ENCODE measurements around the gene TSPAN19.

TSPAN19 gene

GRCh38 chr12:85000729-85001128, 35.3 kb downstream of the TSPAN19 start:
- no peaks in the 10 kb centered on the region for H3K9me3 ChIP-seq
- no peaks in the 10 kb centered on the region for H3K36me3 ChIP-seq
- no peak for DNase-seq
- H3K27ac ChIP-seq = no peak overlapping the region
- TF ChIP-seq CTCF (IDR thresholded peaks at IDR 0.05) = no peak
- H3K27me3 ChIP-seq = peaks cover 0 to 2% of the 10 kb centered on the region in 2 donors
- intact Hi-C loops (cut with DNase I; ENCODE audit: low total_unique reads) = no loop called here
- H3K4me1 ChIP-seq = no peaks in the 10 kb centered on the region
- H3K4me3 ChIP-seq = no peak overlapping the region

- TF ChIP-seq CTCF (IDR thresholded peaks at IDR 0.05) = no peak
- intact Hi-C loops (cut with DNase I; ENCODE audit: low total_unique reads) = no loop called here
Measured at GRCh38 chr12:84998341-84998740, 37.7 kb downstream of the TSPAN19 start.

GRCh38 chr12:84996759-84997158, 39.3 kb downstream of the TSPAN19 start:
- intact Hi-C loops (cut with DNase I; ENCODE audit: low total_unique reads) = no loop called here
- TF ChIP-seq CTCF (IDR thresholded peaks at IDR 0.05) = no peak
- Histone ChIP-seq H3K36me3 (no peaks in the 10 kb centered on the region), H3K4me1 (no peaks in the 10 kb centered on the region), H3K27ac (no peak overlapping the region), H3K27me3 (no peaks in the 10 kb centered on the region), H3K9me3 (no peaks in the 10 kb centered on the region), H3K4me3 (no peak overlapping the region)
- no peak for DNase-seq

More at GRCh38 chr12:84998341-84998740, 37.7 kb downstream of the TSPAN19 start:
- no peaks in the 10 kb centered on the region for H3K27me3 ChIP-seq
- no peak overlapping the region for H3K27ac ChIP-seq
- no peak for DNase-seq
- no peaks in the 10 kb centered on the region for H3K4me1 ChIP-seq
- H3K9me3 ChIP-seq = no peaks in the 10 kb centered on the region
- no peak overlapping the region for H3K4me3 ChIP-seq
- no peaks in the 10 kb centered on the region for H3K36me3 ChIP-seq

DNA sequence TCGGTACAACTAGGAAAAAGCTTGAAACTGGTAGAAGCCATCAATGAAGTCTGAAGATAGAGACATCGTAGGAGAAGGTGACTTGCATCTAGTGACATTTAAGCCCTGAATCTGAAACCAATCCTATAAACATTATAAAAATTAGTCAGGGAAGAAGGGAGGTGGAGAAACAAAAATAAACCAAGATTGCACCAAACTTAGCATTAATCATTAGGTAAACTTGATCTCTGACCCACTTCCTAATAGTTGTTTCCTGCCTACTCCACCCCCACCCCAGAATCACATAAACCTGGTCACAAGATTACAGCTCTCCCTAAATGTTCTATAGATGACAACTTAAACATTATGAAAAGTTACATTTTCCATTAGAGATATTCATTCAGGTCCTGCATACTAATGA, 40.4 kb downstream of the TSPAN19 start:
- H3K27ac ChIP-seq = no peak overlapping the region
- TF ChIP-seq CTCF (IDR thresholded peaks at IDR 0.05) = no peak

GRCh38 chr12:84994426-84994825, 41.7 kb downstream of the TSPAN19 start:
- no peaks in the 10 kb centered on the region for H3K9me3 ChIP-seq
- TF ChIP-seq CTCF (IDR thresholded peaks at IDR 0.05) = no peak
- no peaks in the 10 kb centered on the region for H3K36me3 ChIP-seq
- H3K27ac ChIP-seq = no peak overlapping the region
- intact Hi-C loops (cut with DNase I; ENCODE audit: low total_unique reads) = no loop called here
- H3K27me3 ChIP-seq = no peaks in the 10 kb centered on the region
- DNase-seq = no peak
- H3K4me1 ChIP-seq = no peaks in the 10 kb centered on the region
- no peak overlapping the region for H3K4me3 ChIP-seq

More for the DNA sequence above, 40.4 kb downstream of the TSPAN19 start:
- intact Hi-C loops (cut with DNase I; ENCODE audit: low total_unique reads) = no loop called here
- no peaks in the 10 kb centered on the region for H3K9me3 ChIP-seq
- DNase-seq = no peak
- H3K27me3 ChIP-seq = no peaks in the 10 kb centered on the region
- H3K4me3 ChIP-seq = no peak overlapping the region
- H3K4me1 ChIP-seq = no peaks in the 10 kb centered on the region
- no peaks in the 10 kb centered on the region for H3K36me3 ChIP-seq

- no peak for TF ChIP-seq CTCF (IDR thresholded peaks at IDR 0.05)
- Histone ChIP-seq H3K27me3 (no peaks in the 10 kb centered on the region), H3K36me3 (no peaks in the 10 kb centered on the region), H3K27ac (no peak overlapping the region), H3K9me3 (no peaks in the 10 kb centered on the region), H3K4me1 (no peaks in the 10 kb centered on the region), H3K4me3 (no peak overlapping the region)
- no peak for DNase-seq
- intact Hi-C loops (cut with DNase I; ENCODE audit: low total_unique reads) = no loop called here
Measured at GRCh38 chr12:84986586-84986985, 49.5 kb downstream of the TSPAN19 start.
